Measurements from ENCODE around the gene DDX42.

- TF ChIP-seq CTCF (IDR thresholded peaks at IDR 0.05): no peak
- no peak for TF ChIP-seq POLR2AphosphoS5 (IDR thresholded peaks at IDR 0.05)
- TF ChIP-seq POLR2A (IDR thresholded peaks at IDR 0.05): no peak
- TF ChIP-seq EP300 (IDR thresholded peaks at IDR 0.05): no peak
These were observed 58.0 kb downstream of the DDX42 start for GRCh38 chr17:63832014-63832413.
